ENCODE measurements around the gene RXRA.

DNA sequence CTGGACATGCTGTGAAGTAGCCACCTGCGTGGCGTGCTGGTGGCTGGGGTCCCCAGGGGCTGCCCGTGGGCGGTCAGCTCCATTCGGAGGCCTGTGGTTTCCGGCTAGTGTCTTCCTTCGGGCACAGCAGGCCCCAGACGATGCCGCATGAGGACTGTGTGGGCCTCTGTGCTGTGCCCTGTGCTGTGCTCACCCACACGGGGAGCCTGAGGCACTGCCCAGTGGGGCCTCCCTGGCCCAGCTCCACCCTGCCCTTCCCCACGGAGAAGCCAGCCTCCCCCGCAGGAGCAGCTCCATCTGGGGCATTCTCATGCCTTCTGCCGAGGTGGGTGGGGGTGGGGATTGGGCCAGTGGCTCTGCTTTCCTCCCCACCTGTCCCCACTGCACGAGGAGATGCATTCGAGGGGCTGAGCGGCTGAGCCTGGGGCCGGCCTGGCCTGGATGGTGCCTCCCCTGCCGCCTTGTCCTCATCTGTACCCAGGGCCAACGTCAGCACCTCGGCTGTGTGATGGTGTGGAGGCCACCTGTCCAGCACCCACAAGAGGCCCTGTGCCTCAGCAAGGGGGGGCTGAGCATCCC is 24.2 kb downstream of the RXRA start:
- TF ChIP-seq, protein P1, sequence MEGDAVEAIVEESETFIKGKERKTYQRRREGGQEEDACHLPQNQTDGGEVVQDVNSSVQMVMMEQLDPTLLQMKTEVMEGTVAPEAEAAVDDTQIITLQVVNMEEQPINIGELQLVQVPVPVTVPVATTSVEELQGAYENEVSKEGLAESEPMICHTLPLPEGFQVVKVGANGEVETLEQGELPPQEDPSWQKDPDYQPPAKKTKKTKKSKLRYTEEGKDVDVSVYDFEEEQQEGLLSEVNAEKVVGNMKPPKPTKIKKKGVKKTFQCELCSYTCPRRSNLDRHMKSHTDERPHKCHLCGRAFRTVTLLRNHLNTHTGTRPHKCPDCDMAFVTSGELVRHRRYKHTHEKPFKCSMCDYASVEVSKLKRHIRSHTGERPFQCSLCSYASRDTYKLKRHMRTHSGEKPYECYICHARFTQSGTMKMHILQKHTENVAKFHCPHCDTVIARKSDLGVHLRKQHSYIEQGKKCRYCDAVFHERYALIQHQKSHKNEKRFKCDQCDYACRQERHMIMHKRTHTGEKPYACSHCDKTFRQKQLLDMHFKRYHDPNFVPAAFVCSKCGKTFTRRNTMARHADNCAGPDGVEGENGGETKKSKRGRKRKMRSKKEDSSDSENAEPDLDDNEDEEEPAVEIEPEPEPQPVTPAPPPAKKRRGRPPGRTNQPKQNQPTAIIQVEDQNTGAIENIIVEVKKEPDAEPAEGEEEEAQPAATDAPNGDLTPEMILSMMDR (IDR thresholded peaks at IDR 0.05): no peak
- no peak for TF ChIP-seq EZH2 (IDR thresholded peaks at IDR 0.05; ENCODE audit: borderline replicate concordance, insufficient read depth, low read depth, low read length, poor library complexity, severe bottlenecking)
